Transverse colon (tissue), 3 donors: ENCODE data around the gene UIMC1.

Experiments used
- EP300 ChIP-seq: sonication (generic); formaldehyde crosslinking; IDR thresholded peaks from one replicate; pipeline ENCODE4 v1.6.1; 2017; ENCODE audit warnings: antibody characterized with exemption, low read depth
- TF ChIP-seq, protein P1 (sequence below), 5 experiments: fragments of 200-600 bp in 3 of 5; fragments of 450-650 bp in 2 of 5; sonication (generic) in 3 of 5; IDR thresholded peaks; 1 replicate in 2 of 5; 2 replicates in 3 of 5; pipeline ENCODE4 v1.5.1; 2016 to 2017; ENCODE audit warnings: antibody characterized with exemption in 5 of 5, inconsistent platforms in 3 of 5, mild to moderate bottlenecking in 2 of 5, moderate library complexity in 1 of 5

DNA sequence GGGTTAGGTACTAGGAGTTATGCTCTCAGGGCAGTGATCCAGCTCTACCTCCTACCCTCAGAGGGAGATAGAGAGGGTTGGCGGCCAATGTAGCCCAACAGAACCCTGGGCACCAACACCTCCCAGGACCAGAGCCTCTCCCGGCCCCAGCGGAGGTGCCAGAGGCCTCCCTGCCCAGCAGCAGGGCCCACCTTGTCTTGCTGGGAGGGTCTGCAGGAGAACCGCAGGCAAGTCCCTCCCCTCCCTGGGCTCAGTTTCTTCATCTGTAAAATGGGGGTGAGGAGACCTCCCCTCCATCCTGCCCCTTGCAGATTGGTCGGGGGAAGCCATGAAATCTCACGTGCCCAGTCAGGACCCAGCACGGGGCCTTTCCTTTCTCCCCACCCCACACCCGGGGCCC is 141.8 kb downstream of the UIMC1 start:
- TF ChIP-seq, protein P1, sequence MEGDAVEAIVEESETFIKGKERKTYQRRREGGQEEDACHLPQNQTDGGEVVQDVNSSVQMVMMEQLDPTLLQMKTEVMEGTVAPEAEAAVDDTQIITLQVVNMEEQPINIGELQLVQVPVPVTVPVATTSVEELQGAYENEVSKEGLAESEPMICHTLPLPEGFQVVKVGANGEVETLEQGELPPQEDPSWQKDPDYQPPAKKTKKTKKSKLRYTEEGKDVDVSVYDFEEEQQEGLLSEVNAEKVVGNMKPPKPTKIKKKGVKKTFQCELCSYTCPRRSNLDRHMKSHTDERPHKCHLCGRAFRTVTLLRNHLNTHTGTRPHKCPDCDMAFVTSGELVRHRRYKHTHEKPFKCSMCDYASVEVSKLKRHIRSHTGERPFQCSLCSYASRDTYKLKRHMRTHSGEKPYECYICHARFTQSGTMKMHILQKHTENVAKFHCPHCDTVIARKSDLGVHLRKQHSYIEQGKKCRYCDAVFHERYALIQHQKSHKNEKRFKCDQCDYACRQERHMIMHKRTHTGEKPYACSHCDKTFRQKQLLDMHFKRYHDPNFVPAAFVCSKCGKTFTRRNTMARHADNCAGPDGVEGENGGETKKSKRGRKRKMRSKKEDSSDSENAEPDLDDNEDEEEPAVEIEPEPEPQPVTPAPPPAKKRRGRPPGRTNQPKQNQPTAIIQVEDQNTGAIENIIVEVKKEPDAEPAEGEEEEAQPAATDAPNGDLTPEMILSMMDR (IDR thresholded peaks at IDR 0.05): no peak
- TF ChIP-seq EP300: no peak
